GM12873 (cell line): ENCODE results near the gene FAM83D.
A peak's percentile ranks its signal among the peaks of the same experiment; 100 is the strongest.

Source experiments
- TF ChIP-seq, protein P1 (sequence below): IDR thresholded peaks from 2 replicates; pipeline ENCODE4 v1.5.1; 2012; ENCODE audit warnings: low read depth, mild to moderate bottlenecking, moderate library complexity, low read length, control low read depth; ENCODE audit not compliant: insufficient read depth; ENCODE audit errors: missing control alignments

FAM83D gene

DNA sequence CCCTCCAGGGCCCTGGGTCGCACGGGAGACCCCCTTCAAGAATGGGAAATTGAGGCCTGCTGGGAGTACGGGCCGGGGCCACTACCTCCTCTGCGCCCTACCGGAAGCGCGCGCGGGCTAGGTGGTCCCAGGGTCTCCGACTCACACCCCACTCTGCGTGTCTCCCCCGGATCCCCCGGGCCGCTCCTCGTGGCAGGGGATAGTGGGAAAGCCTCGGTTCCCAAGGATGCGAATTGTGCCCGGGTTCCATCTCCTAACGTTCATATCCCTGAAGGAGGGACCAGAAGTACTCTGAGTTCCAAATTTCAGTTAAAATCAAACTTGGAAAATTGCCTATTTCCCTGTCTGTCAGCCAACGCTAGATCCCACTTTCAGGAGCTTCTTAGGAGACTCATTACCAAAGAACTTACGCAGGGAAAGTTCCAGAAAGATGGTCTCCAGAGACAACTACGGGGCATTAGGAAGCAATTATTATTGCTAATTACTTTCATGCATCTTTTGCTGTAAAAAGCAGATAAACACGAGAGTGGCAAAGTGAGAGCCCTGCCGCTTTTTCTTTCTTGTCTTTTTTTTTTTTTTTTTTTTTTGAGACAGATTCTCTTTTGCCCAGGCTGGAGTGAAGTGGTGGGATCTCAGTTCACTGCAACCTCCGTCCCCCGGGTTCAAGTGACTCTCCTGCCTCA lies 858 bp downstream of the FAM83D start:
- TF ChIP-seq, protein P1, sequence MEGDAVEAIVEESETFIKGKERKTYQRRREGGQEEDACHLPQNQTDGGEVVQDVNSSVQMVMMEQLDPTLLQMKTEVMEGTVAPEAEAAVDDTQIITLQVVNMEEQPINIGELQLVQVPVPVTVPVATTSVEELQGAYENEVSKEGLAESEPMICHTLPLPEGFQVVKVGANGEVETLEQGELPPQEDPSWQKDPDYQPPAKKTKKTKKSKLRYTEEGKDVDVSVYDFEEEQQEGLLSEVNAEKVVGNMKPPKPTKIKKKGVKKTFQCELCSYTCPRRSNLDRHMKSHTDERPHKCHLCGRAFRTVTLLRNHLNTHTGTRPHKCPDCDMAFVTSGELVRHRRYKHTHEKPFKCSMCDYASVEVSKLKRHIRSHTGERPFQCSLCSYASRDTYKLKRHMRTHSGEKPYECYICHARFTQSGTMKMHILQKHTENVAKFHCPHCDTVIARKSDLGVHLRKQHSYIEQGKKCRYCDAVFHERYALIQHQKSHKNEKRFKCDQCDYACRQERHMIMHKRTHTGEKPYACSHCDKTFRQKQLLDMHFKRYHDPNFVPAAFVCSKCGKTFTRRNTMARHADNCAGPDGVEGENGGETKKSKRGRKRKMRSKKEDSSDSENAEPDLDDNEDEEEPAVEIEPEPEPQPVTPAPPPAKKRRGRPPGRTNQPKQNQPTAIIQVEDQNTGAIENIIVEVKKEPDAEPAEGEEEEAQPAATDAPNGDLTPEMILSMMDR, result no peak

DNA sequence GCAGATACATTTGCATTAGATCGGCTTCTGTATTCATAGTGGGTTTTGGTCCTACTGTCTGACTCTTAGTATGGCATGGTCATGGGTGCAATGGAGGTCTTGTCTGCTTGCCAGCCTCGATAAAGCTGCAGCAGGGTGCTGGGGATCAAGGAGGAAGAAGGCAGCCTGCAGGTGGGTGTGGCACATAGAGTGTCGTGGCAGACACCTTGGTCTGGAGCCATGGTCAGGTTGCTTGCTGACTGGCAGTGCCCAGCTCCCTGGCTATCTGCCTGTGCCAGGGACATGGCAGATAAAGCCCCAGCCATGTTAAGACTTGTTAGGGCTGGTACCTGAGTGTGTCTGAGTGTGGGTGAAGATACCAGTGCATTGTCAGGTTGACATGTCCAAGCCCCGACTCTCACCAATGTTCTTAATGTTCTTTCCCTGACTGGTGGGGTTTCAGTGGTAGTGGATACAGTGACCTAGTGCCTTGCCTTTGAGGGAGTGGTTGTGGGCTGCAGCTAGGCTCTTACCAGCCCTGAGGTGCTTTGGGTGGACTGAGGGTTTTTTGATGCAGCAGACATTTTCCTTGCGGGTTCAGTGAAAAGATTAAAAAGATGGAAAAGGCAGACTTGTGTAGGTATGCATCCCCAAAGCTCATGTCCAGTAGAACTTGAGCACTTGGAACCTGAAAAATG lies 1.8 kb downstream of the FAM83D start:
- TF ChIP-seq, protein P1, result no peak

DNA sequence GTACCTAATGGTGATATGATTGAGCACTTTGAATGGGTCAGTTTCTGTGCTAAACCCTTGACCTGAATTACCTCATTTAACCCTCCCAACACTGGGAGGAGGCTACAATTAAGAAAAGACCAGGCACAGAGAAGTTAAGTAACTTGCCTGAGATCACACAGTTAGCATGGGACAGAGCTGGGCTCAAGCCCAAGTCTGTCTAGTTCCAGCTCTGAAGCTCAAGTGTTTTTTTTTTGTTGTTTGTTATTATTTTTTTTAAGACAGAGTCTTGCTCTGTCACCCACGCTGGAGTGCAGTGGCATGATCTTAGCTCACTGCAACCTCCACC lies 4.0 kb downstream of the FAM83D start:
- TF ChIP-seq, protein P1, result no peak

DNA sequence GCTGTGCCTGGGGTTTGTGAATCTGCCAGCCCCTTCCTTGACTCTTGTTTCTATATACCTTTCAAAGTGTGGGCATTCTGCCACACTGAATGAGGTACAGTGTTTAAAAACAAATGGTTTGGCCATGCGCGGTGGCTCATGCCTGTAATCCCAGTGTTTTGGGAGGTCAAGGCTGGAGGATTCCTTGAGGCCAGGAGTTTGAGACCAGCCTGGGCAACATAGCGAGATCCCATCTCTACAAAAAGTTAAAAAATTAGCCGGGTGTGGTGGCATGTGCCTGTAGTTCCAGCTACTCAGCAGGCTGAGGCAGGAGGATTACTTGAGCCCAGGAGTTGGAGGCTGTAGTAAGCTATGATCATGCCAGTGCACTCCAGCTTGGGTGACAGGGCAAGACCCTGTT lies 5.8 kb downstream of the FAM83D start:
- TF ChIP-seq, protein P1, result no peak

DNA sequence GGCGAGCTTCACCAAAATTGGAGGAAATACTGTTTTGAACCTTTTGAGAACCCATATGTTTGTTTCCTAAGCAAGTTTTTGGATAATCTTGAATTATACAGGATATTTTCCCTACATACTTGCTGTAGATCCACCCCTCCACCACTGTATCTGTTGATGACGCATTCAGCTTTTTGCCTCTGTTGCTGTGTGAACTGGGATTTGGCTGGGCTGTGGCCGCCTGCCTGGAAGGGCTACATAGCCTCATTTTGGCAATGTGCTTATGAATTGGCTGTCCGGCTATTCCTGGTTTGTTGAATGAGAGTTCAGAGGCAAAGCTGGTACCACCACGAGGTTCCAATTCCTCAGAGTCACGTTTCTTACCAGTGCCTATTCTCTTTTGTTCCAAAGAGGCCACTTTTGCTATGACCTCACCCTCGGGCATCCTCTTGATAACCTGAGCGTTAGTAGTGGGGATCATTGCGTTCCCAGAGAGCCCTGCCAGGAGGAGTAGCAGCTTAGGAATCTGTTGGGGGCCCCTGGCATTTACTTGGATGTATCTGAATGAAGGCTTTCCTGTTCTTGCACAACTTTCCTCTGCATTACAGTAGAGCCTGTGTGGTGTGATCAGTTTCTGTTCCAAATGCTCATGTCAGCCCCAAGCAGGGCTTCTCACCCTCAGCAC lies 6.4 kb downstream of the FAM83D start:
- TF ChIP-seq, protein P1, result no peak

DNA sequence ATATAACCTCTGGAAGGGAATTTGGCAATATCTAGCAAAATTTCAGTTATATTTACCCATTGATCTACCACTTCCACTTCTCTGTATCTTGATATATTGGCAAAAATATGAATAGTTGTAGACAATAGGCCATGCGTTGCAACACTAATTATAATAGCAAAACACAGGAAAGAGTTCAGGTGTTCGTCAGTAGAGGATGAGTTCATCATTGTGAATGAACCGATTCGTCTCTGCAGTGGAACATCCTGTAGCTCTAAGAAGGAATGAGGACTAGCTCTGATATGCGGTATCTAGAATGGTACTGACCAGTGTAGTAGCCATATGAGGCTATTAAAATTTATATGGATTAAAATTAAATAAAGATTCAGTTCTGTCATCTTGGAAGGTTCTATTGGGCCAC lies 8.3 kb downstream of the FAM83D start:
- TF ChIP-seq, protein P1, result no peak

DNA sequence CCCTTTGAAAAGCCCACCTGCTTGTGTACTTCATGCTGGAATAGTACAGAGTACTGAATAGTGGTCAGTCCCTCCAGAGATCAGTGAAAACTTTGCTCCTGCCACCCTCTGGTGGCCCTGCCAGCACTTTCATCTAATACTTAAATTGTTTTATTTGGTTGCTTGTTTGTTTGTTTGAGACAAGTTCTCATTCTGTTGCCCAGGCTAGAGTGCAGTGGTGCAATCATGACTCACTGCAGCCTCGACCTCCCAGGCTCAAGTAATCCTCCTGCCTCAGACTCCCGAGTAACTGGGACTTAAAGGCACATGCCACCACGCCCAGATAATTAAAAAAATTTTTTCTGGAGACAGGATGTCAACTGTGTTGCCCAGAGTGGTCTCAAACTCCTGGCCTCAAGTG lies 9.1 kb downstream of the FAM83D start:
- TF ChIP-seq, protein P1, result peak; percentile 19
